Activated CD4-positive, alpha-beta memory T cell treated with anti-CD3 and anti-CD28 coated beads, Interleukin-2, amount 10 ng/mL, durations not matched to agents 7 days and 5 days (primary cell): ENCODE data around the gene ICAM1. TPM values are rescaled to one million over a fixed set of nuclear protein-coding genes. Genes with fewer than 3 reads are reported as not detected.
A peak's percentile ranks its signal among the peaks of the same experiment; 100 is the strongest.

Experiments
- CTCF ChIA-PET: fragments of 350-600 bp; sonication (Branson Sonifier 250); formaldehyde crosslinking; loops from one replicate; lab custom pipeline; 2021; ENCODE audit warnings: antibody characterized with exemption, inconsistent platforms; lab: Charles Lee
- POLR2A ChIA-PET: fragments of 350-600 bp; sonication (Branson Sonifier 250); formaldehyde crosslinking; loops from one replicate; lab custom pipeline; 2021; ENCODE audit warnings: antibody characterized with exemption; lab: Charles Lee
- DNase-seq: peaks from one replicate; pipeline ENCODE4 v3.0.0-alpha.2; 2020
- H3K27ac Mint-ChIP-seq: one replicate; pipeline ENCODE4 v1.8.0; 2021; ENCODE audit warnings: mild to moderate bottlenecking, mixed read lengths
- H3K27me3 Mint-ChIP-seq: one replicate; pipeline ENCODE4 v1.8.0; 2021; ENCODE audit warnings: mixed read lengths
- H3K36me3 Mint-ChIP-seq: one replicate; pipeline ENCODE4 v1.8.0; 2021; ENCODE audit warnings: low read depth, mixed read lengths
- H3K4me1 Mint-ChIP-seq: one replicate; pipeline ENCODE4 v1.8.0; 2021; ENCODE audit warnings: mixed read lengths
- H3K4me3 Mint-ChIP-seq: one replicate; pipeline ENCODE4 v1.8.0; 2021; ENCODE audit warnings: mild to moderate bottlenecking, mixed read lengths
- H3K9me3 Mint-ChIP-seq: one replicate; pipeline ENCODE4 v1.8.0; 2021; ENCODE audit warnings: mixed read lengths
- total RNA-seq, 2 experiments: library from RNA; stranded (reverse); gene quantifications; one replicate each; pipeline ENCODE4 v1.2.3, GENCODE V29; 2021

ICAM1 gene, protein sequence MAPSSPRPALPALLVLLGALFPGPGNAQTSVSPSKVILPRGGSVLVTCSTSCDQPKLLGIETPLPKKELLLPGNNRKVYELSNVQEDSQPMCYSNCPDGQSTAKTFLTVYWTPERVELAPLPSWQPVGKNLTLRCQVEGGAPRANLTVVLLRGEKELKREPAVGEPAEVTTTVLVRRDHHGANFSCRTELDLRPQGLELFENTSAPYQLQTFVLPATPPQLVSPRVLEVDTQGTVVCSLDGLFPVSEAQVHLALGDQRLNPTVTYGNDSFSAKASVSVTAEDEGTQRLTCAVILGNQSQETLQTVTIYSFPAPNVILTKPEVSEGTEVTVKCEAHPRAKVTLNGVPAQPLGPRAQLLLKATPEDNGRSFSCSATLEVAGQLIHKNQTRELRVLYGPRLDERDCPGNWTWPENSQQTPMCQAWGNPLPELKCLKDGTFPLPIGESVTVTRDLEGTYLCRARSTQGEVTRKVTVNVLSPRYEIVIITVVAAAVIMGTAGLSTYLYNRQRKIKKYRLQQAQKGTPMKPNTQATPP
- total RNA-seq = 10 to 100 TPM; 23.8 to 24.3 TPM

DNA sequence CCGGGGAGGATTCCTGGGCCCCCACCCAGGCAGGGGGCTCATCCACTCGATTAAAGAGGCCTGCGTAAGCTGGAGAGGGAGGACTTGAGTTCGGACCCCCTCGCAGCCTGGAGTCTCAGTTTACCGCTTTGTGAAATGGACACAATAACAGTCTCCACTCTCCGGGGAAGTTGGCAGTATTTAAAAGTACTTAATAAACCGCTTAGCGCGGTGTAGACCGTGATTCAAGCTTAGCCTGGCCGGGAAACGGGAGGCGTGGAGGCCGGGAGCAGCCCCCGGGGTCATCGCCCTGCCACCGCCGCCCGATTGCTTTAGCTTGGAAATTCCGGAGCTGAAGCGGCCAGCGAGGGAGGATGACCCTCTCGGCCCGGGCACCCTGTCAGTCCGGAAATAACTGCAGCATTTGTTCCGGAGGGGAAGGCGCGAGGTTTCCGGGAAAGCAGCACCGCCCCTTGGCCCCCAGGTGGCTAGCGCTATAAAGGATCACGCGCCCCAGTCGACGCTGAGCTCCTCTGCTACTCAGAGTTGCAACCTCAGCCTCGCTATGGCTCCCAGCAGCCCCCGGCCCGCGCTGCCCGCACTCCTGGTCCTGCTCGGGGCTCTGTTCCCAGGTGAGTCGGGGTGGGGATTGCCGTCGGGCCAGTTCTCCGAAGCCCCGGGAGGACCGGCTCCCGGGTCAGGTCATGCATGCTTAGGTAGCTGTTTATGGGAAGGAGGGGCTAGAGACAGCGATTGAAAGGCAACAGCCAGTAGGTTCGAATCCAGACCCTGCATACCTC, at the start of gene ICAM1:
Gene ICAM1 (plus strand): TSS at position 505 of the 779 bp plus-strand sequence. CDS start 40 bp downstream, at position 545.
- peak within 1 kb of the TSS; percentile 93 for H3K27ac Mint-ChIP-seq
- peak within 1 kb of the TSS; percentile 83 for H3K4me3 Mint-ChIP-seq
- no peaks in the 10 kb centered on the region for H3K9me3 Mint-ChIP-seq
- H3K4me1 Mint-ChIP-seq = peaks cover 51% of the 10 kb centered on the region
- CTCF ChIA-PET = interaction anchor here (0.6 to 10.1 kb wide), 32 partner anchors 10 to 339 kb away, joined by 3 to 238 read pairs (median 6); partner anchors contain the start of genes CDC37, ICAM4, ICAM5 and RAVER1
- H3K36me3 Mint-ChIP-seq = peaks cover 19% of the 10 kb centered on the region
- peak; percentile 87 for DNase-seq
- peaks cover 1% of the 10 kb centered on the region for H3K27me3 Mint-ChIP-seq
- POLR2A ChIA-PET = interaction anchor here (0.7 to 4.3 kb wide), 39 partner anchors 9 to 297 kb away, joined by 3 to 105 read pairs (median 7); partner anchors contain the start of genes CDC37, DNMT1, ICAM4 and ICAM5

DNA sequence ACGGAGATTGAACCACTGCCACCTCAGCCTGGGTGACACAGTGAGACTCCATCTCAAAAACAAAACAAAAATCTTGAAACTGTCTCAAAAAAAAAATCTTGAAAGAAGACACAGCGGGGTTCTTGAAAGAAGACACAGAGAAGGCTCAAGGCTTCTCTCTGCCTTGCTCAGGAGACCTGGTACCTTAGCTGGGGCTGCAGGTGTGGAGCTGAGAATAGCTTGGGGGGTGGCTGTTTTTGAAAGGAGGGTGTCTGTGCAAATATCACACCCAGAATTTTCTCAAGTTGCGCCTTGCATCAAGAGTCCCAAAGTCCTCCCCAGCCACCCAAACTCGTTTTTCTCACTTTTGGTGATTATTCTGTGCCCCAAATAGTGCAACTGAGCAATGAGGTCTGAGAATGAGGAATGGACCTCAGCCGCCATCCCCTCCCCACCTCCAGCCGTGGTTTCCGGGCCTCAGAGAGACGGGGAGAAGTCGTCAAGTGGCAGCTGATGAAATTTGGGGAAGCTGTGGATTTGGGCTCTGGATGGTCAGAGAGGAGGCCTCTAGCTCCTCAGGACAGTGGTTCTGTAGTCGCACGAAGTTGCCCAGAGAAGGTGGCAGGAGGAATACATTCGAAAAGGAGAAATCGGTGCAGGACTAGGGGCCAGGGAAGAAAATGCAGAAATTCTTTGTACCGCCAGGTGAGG, 48.6 kb upstream of the ICAM1 start:
- Mint-ChIP-seq H3K9me3 (no peaks in the 10 kb centered on the region), H3K27me3 (no peaks in the 10 kb centered on the region), H3K27ac (no peak overlapping the region), H3K4me1 (peaks cover 6% of the 10 kb centered on the region), H3K4me3 (no peak overlapping the region), H3K36me3 (peaks cover 4% of the 10 kb centered on the region)
- no peak for DNase-seq
- CTCF ChIA-PET = no interaction called here
- POLR2A ChIA-PET = interaction anchor here (1.2 kb wide), 1 partner anchor 28 kb away, joined by 3 read pairs; the partner anchor contains the start of gene DNMT1

DNA sequence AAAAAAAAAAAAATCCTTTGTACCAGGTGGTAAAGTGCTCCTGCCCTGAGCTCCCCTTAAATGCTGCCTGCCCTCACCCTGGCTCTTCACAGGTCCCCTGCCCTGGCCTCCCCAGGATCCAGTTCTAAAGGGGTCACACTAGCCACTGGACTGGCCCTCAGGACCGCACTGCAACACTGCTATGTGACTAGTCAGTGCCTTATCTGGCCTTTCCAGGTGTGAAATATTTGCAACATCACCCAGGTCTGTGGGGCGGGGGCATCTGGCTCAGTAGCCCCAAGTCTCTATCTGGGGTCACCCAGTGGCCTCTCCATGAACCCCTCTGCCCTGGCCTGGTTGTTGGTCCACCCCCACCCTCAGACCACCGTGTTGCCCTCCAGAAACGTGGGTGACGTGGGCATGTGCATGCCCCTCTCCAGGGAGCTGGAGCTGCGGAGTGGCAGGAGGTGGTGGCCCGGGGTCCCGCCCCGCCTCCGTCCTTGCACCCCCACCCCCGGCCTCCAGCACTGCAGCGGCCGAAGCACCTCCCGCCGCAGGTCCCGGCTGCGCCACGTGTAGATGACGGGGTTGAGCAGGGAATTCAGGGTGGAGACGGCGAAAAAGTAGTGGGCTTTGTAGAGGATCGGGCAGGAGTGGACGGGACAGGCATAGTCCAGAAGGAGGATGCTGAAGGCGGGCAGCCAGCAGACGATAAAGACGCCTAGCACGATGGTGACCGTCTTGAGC, 47.3 kb upstream of the ICAM1 start:
- peaks cover 4% of the 10 kb centered on the region for H3K36me3 Mint-ChIP-seq
- H3K27me3 Mint-ChIP-seq = no peaks in the 10 kb centered on the region
- peaks cover 6% of the 10 kb centered on the region for H3K4me1 Mint-ChIP-seq
- H3K27ac Mint-ChIP-seq = no peak overlapping the region
- ChIA-PET POLR2A (interaction anchor here (0.6 kb wide), 1 partner anchor 466 kb away, joined by 3 read pairs; no protein-coding TSS in a partner anchor), CTCF (no interaction called here)
- H3K4me3 Mint-ChIP-seq = no peak overlapping the region
- no peak for DNase-seq
- H3K9me3 Mint-ChIP-seq = no peaks in the 10 kb centered on the region

DNA sequence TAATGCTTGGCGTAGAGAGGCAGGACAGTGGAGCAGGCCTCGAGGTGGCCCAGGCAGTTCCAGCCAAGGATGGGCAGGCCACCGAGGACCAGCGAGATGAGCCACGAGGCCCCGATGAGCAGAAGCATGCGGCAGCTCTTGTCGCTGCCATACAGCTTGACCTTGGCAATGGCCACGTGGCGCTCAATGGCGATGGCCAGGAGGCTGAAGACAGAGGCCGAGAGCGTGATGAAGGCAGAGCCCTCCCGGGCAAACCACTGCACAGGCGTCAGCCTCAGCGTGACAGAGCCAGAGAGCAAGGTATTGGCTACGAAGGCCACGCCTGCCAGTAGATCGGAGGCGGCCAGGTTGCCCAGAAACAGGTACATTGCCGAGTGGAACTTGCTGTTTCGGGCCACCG, 46.6 kb upstream of the ICAM1 start:
- H3K4me1 Mint-ChIP-seq = peaks cover 9% of the 10 kb centered on the region
- CTCF ChIA-PET = no interaction called here
- H3K36me3 Mint-ChIP-seq = peaks cover 4% of the 10 kb centered on the region
- DNase-seq = no peak
- no peaks in the 10 kb centered on the region for H3K9me3 Mint-ChIP-seq
- POLR2A ChIA-PET = no interaction called here
- no peak overlapping the region for H3K27ac Mint-ChIP-seq
- H3K4me3 Mint-ChIP-seq = no peak overlapping the region
- H3K27me3 Mint-ChIP-seq = no peaks in the 10 kb centered on the region

DNA sequence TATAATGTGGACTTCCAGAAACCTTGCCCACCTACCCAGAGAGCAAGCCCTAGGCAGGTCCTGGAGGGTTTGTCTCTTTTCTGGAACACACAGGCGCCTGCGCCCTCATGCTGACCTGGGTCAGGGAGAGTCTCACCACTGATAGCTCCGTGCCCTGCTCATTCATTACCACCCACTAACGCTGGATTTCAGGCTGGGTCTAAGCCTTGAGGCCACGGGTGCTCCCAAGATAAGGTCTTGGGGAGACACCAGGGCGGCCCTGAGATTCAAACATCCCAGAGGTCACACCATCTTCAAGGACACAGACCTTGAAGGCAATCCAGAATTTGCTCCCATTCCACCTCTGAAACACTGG, 44.9 kb upstream of the ICAM1 start:
- ChIA-PET CTCF (interaction anchor here (5.5 kb wide), 1 partner anchor 24 kb away, joined by 51 read pairs; the partner anchor contains the start of gene MRPL4), POLR2A (interaction anchor here (0.7 kb wide), 1 partner anchor 155 kb away, joined by 3 read pairs; the partner anchor contains the start of gene TYK2)
- Mint-ChIP-seq H3K27me3 (no peaks in the 10 kb centered on the region), H3K4me1 (peaks cover 14% of the 10 kb centered on the region), H3K27ac (no peak overlapping the region), H3K9me3 (no peaks in the 10 kb centered on the region), H3K4me3 (no peak overlapping the region), H3K36me3 (peaks cover 4% of the 10 kb centered on the region)
- no peak for DNase-seq

DNA sequence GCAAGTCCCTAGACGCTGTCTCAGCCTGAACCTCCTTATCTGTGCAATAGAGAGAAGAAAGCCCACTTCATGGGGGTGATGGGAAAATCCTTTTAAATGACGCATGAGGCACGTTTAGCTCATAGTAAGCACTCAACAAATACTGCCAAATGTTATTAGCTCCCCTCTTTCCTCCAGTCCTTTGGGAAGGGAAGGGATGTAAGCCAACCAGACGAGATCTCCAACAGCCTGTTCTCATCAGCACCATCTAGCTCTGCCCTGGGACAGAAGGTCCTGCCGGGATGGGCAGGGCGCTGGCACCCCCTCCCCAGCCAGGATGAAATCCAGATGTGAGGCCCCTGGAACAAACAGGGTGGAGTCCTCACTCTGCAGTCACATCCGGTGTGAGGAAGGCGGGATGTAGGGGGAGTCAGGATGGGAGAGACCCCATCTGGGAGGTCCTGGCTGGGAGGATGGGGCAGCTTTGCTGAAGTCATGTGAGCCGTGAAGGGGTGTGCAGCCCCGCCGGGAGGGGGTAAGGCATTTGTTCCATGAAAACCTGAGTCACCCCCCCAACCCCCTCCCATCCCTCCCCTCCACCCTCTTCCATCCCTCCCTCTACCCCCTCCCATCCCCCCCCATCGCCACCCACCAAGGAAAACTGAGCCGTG, 44.4 kb upstream of the ICAM1 start:
- Mint-ChIP-seq H3K27me3 (no peaks in the 10 kb centered on the region), H3K4me3 (no peak overlapping the region), H3K4me1 (peaks cover 14% of the 10 kb centered on the region), H3K9me3 (no peaks in the 10 kb centered on the region), H3K27ac (no peak overlapping the region), H3K36me3 (peaks cover 4% of the 10 kb centered on the region)
- DNase-seq = no peak
- POLR2A ChIA-PET = interaction anchor here (0.7 to 1.7 kb wide), 3 partner anchors 10 to 154 kb away, joined by 3 to 7 read pairs (median 3); partner anchors contain the start of genes MRPL4 and TYK2
- CTCF ChIA-PET = interaction anchor here (5.5 kb wide), 1 partner anchor 24 kb away, joined by 51 read pairs; the partner anchor contains the start of gene MRPL4

DNA sequence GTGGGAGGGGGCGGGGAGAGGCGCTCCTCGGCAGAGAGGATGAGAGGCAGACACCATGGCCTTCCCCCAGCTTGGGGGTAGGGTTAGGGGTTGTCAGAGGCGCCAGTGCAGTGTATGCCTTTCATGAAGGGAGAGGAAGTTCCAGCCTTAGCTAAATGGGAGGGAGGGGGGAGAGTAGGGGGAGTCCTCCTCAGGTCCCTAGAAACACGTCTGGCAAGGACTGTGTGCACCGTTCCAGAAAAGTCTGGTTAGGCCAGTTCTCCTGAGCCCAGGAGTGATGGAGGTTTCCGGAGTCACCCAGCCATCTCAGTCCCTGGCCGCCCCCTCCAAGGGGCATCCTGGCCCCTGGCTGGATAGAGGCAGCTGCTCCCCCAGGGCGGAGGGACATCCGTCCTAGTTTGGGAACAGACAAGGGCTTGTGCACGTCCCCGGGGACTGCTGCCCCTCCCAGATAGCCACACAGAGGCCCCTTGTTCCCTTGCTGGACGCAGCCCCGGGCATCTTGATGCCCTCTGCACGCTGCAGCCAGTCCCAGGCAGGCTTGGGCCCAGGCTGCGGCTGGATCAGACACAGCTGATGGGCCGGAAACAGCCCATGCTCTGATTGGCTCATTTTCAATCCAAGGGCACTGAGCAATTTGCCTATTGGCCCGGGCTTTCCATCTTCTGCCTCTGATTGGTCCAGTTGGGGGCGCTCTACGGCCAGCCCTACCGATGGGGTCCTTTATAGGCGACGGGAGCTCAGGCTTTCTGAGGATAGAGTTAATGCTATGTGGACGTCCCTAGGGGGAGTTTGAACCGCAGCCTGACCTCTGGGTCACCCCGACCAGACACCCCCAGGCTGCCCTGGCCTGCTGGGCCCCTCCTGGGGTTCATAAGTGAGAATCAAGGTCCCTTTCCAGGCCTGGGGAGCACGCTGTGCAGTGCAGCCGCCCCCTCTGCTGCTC, 43.6 kb upstream of the ICAM1 start:
- POLR2A ChIA-PET = interaction anchor here (1.3 to 1.7 kb wide), 2 partner anchors 9 to 25 kb away, joined by 3 to 7 read pairs; partner anchors contain the start of gene MRPL4
- Mint-ChIP-seq H3K27ac (no peak overlapping the region), H3K27me3 (no peaks in the 10 kb centered on the region), H3K36me3 (peaks cover 4% of the 10 kb centered on the region), H3K4me3 (no peak overlapping the region), H3K4me1 (peaks cover 14% of the 10 kb centered on the region), H3K9me3 (no peaks in the 10 kb centered on the region)
- no peak for DNase-seq
- CTCF ChIA-PET = interaction anchor here (2.9 to 5.5 kb wide), 2 partner anchors 23 to 26 kb away, joined by 8 to 51 read pairs; partner anchors contain the start of gene MRPL4

DNA sequence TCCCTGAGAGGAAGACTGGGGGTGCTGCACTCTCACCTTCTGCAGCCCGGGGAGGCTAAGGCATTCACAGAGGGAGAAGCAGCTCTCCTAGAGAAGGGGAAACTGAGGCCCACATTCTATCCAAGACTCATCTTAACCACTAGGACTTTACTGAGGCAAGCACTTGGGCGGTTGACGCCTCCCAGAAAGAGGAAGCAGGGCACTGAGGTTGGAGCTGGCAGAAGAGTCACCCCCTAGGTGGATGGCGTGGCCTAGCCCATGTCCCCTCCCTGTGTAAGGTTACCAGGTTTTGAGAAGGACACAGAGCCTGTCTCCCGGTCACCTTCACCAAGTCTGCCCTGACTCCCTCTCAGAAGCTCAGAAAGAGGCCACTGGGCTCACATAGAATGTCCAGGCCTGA, 42.5 kb upstream of the ICAM1 start:
- H3K4me1 Mint-ChIP-seq = peaks cover 13% of the 10 kb centered on the region
- ChIA-PET POLR2A (interaction anchor here (1.0 to 2.6 kb wide), 4 partner anchors 8 to 35 kb away, joined by 3 to 8 read pairs (median 4); partner anchors contain the start of gene MRPL4), CTCF (interaction anchor here (0.6 to 5.5 kb wide), 6 partner anchors 18 to 44 kb away, joined by 3 to 51 read pairs (median 5); partner anchors contain the start of gene MRPL4)
- no peak overlapping the region for H3K27ac Mint-ChIP-seq
- H3K36me3 Mint-ChIP-seq = peaks cover 4% of the 10 kb centered on the region
- H3K9me3 Mint-ChIP-seq = no peaks in the 10 kb centered on the region
- no peak for DNase-seq
- no peak overlapping the region for H3K4me3 Mint-ChIP-seq
- H3K27me3 Mint-ChIP-seq = no peaks in the 10 kb centered on the region

DNA sequence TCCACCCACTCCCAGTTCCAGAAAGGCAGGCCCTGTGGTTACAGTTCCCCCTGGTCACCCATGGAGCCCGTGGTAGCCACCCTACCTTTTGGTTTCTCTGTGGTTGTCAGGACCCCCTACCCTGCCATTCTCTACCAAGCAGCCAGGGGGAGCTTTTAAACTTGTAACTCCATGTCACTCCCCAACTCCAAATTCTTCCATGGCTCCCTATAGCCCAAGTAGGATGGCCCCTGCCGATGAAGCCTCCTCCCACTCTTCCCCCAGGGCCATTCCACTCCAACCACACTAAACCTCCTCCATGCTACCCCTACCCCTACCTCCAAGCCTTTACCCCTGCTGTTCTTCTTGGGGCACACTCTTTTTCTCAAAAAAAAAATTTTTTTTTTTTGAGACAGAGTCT, 42.0 kb upstream of the ICAM1 start:
- POLR2A ChIA-PET = interaction anchor here (1.0 to 2.6 kb wide), 4 partner anchors 9 to 35 kb away, joined by 3 to 8 read pairs (median 4); partner anchors contain the start of gene MRPL4
- peaks cover 3% of the 10 kb centered on the region for H3K36me3 Mint-ChIP-seq
- H3K4me3 Mint-ChIP-seq = peak overlapping the region; percentile 37
- peak; percentile 56 for DNase-seq
- H3K4me1 Mint-ChIP-seq = peaks cover 13% of the 10 kb centered on the region
- H3K27me3 Mint-ChIP-seq = no peaks in the 10 kb centered on the region
- CTCF ChIA-PET = interaction anchor here (0.6 to 5.5 kb wide), 6 partner anchors 17 to 45 kb away, joined by 3 to 51 read pairs (median 5); partner anchors contain the start of gene MRPL4
- H3K27ac Mint-ChIP-seq = no peak overlapping the region
- H3K9me3 Mint-ChIP-seq = no peaks in the 10 kb centered on the region
